GM21367 (cell line): ENCODE data around the gene NUP54.
A peak's percentile ranks its signal among the peaks of the same experiment; 100 is the strongest.

Experiments used
- ATAC-seq: cut with Tn5 transposase; IDR thresholded peaks from one replicate; pipeline ENCODE4 v1.9.1; 2021; ENCODE audit not compliant: unreplicated experiment

Gene NUP54

GRCh38 chr4:76147454-76148141, 599 bp downstream of the NUP54 start:
- peak; percentile 23 for ATAC-seq

DNA sequence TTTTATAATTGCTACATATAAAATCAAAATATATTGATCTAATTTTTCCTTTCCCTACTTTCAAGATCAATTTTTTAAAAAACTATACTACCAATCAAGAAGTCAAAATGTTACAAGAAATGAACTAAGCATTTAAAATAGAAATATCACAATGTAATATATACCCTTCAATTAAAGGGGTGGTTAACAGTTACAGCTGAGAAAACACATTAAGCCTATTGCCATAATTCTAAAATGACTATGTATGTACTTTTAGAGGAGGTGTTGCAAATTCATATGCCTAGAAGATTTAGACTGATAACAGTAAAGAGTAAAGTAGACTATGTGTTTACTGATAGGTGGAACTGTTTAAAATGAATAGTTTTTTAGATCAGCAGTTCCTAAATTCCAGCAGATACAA, 3.7 kb downstream of the NUP54 start:
- no peak for ATAC-seq

DNA sequence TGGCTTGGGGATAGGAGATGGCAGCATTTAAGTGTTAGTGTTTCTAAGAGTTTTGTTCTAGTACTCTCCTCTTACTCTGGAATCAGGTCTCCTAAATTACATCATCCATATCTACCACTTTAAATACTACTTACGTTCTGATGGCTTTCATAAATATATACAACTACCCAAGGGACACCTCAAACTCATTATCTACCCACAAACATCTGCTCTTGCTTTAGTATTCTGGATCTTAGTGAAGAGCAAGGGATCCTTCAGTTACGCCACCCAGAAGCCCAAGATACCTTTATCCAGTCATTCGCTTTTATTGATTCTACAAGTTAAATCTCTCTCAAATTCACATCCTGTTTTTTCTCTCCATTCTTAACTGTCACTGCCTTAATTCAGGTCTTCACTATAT, 7.0 kb downstream of the NUP54 start:
- no peak for ATAC-seq

GRCh38 chr4:76127754-76128153, 20.4 kb downstream of the NUP54 start:
- ATAC-seq = no peak

- ATAC-seq = no peak
Measured at GRCh38 chr4:76125816-76126215, 22.4 kb downstream of the NUP54 start.

GRCh38 chr4:76120199-76120598, 28.0 kb downstream of the NUP54 start:
- no peak for ATAC-seq

GRCh38 chr4:76117536-76117935, 30.7 kb downstream of the NUP54 start:
- no peak for ATAC-seq

DNA sequence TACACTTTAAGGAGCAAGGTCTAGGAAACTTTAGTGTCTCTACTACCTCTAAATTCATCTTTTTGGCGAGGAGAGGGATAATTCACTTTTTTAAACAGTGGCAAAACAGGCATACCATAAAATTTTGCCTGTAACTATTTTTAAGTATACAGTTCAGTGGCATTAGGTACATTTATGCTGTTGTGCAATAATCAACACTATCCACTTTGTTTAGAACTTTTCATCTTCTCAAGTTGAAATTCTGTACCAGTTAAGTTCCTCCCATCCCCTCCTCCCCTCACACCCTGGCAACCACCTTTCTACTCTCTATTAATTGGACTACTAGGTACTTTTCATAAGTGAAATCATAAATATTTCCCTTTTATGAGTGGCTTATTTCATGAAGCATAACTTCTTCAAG, 31.4 kb downstream of the NUP54 start:
- no peak for ATAC-seq

DNA sequence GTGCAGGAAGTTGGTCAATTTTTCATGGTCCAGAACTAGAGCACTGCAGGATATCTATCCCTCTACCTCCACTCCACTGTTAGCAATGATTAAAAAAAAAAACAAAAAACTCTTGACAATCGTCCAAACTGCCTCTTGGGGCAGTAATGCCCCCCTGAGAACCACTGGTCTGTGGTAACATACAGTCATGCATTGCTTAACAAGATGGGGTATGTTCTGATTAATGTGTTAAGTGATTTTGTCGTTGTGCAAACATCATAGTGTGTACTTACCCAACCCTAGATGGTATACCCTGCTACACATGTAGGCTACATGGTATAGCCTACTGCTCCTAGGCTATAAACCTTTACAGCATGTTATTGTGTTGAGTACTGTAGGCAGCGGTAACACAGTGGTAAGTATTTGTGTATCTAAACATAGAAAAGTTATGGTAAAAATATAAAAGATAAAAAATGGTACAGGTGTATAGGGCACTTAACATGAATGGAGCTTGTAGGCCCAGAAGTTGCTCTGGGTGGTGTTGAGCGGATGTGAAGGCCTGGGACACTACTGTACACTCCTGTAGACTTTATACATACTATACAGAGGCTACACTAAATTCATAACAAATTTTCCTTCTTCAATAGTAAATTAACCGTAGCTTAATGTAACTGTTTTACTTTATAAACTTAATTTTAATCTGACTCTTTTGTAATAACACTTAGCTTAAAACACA, 39.6 kb downstream of the NUP54 start:
- no peak for ATAC-seq

DNA sequence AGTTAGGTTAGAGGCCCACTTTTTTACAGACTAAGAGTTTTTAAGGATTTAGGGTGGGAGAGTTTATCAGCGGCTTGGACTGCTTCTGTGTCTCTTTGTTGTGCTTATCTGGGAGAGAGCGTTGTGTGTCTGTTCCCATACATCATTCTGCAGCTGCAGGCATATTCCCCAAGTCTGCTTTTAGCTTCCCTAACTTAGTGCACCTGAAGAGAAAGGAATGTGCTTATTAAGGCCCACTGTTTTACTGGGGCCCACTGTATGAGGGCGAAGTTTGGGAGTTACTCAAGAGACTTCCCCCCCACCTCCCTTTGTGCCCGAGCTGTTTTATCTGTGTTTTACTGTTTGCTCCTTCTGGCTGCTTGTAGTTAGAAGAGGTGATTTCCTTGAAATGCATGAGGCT, 41.8 kb downstream of the NUP54 start:
- no peak for ATAC-seq

DNA sequence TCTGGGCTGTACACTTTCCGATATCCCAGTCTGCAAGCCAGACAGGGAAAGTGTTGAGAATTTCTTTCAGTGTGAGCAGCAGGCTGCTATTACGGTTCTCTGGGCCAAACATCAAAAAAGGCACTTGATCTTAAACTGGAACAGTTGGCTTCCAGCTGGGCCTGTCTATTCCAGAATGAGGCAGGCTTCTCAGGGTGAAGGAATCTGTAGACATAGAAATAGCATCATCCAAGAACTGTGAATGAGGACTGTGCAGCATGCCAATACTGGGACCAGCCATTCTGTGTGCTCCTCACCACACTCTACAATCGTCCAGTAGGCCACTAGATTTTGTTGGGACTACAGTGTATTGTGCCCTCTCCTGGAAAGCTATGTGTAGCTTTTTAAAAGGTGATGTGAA, 42.5 kb downstream of the NUP54 start:
- no peak for ATAC-seq

DNA sequence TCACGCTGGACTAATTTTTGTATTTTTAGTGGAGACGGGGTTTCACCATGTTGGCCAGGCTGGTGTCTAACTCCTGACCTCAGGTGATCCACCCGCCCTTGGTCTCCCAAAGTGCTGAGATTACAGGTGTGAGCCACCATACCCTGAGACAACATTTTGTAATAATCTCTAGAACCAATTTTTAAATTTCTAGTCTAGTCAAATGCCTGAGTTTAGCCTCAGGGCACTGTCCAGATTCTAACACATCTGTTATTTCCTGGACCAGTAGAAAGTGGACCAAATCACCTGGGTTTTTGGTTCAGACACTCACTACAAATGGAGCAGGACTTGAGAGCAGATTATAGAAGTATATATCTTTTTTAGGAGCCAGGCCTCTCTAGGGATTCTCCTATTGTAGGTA, 52.1 kb downstream of the NUP54 start:
- ATAC-seq = no peak

GRCh38 chr4:76095568-76095967, 52.6 kb downstream of the NUP54 start:
- no peak for ATAC-seq

GRCh38 chr4:76091052-76091451, 57.1 kb downstream of the NUP54 start:
- ATAC-seq = no peak

GRCh38 chr4:76090241-76090691, 57.9 kb downstream of the NUP54 start:
- no peak for ATAC-seq

- no peak for ATAC-seq
Measured at GRCh38 chr4:76088719-76089118, 59.5 kb downstream of the NUP54 start.

DNA sequence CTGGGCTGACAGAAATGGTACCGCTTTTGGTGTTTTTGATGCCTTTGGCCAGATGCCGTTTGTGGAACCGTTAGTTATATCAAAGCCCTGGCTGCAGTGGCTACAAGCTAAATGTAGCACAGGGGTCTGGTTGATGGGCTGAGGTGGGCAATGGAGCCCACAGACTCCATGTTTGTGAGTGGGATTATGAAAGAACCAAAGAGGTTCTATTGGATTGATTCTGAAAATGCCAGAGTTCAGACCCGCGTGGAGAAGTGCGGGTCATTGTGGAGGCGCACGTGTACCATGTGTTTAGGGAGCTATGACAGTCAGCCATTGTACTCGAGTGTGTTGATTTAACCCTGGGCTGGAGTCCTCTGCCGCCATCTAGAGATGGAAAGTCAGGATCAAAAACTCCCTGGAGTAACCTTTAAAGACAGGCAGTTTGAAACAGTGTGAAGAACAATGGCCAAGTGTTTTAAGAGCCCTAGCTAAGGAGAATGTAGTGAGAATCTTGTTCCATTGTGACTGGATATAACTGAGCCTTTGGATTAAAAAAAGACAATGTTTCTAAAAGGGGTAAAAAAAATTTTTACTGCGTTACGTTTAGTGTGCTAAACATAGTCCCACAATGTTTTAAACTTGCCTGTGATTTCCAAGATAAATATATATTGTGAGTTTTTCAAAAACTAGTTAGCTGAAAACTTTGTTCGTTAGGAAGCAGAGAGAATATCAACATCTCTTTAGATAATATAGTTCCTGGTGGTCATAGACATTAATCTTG, 61.0 kb downstream of the NUP54 start:
- ATAC-seq = no peak

DNA sequence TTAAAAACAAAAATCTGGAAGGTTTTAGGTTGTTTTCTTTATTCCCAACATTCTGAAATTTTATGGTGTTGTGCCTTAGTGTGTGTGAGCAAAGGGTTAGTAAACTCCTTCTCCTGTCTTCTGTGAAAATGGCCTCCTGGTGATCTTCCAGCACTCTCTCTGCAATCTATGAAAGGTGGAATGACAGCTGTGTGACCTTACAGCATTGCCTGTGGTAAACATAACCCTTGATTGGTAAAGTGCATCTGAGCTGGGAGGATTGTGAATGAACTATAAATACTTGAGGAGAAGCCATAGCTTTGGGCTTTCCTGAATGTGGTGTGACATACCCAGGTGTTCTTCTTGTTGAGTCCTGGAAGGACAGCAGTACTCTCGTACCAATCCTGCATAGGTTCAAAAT, 63.7 kb downstream of the NUP54 start:
- no peak for ATAC-seq

DNA sequence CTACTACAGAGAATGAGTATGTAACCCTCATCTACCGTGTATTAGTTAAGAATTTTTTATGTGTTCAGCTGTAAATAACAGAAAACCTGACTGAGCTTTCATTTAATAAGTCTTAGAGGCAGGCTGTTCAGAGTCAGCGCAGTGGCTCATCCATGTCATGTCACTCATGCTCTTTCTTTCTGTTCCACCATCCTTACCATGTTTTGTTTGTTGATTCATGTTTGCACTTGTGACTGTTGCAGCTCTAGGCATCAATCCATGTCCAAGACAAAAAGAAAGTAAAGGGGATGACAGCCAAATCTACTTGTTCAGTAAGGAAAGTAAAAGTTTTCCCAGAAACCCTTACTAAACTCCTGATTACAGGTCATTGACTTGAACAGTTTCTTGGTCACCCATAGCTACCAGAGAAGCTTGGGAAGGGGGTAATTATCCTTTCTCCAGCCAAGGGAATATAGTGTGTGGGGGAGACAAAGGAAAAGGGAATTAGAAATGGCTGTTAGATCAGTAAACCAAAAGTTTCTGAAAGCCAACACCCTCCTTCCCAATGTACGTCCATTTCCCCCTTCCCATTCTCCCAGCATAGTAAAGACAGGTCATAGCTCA, 64.7 kb downstream of the NUP54 start:
- no peak for ATAC-seq

- ATAC-seq = no peak
Measured at GRCh38 chr4:76078033-76078613, 70.1 kb downstream of the NUP54 start.

DNA sequence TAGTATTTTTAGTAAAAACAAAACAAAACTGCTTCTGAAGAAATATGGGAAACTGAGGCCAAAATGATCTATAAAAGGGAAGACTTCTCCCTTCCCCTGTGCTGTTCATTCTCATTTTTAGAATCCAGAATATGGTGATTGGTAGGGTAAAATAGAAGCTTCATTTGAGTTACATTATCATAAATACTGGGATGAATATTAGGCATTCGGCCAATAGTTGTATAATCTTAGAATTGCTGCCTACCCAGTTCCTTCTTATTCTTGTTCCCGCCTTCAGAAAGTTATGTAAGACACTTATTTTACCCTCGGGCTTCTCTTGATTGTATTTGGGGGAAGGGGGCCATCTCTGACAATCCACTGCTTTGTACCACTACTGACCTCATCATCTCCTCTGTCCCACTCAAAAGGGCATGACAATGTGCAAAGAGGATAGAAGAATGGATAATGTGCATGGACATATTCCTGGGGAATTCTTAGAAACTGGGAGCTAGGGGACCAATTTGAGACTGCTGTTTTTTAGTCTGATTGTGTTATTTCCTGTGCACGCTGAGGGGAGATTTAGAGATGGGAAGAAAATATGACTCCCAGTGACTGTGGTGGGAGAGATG, 73.1 kb downstream of the NUP54 start:
- ATAC-seq = no peak
